GM18870 (cell line): ENCODE data around the gene KRTAP6-1.

Experiments used
- ATAC-seq: cut with Tn5 transposase; IDR thresholded peaks from one replicate; pipeline ENCODE4 v1.9.1; 2021; ENCODE audit warnings: moderate library complexity; ENCODE audit not compliant: unreplicated experiment

KRTAP6-1 gene, protein sequence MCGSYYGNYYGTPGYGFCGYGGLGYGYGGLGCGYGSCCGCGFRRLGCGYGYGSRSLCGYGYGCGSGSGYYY

GRCh38 chr21:30613836-30614235, at the start of gene KRTAP6-1:
KRTAP6-1 (minus strand) TSS chr21:30613930; CDS start chr21:30613904, 26 bp downstream.
- no peak for ATAC-seq

GRCh38 chr21:30652891-30653290, 39.2 kb upstream of the KRTAP6-1 start:
- no peak for ATAC-seq

DNA sequence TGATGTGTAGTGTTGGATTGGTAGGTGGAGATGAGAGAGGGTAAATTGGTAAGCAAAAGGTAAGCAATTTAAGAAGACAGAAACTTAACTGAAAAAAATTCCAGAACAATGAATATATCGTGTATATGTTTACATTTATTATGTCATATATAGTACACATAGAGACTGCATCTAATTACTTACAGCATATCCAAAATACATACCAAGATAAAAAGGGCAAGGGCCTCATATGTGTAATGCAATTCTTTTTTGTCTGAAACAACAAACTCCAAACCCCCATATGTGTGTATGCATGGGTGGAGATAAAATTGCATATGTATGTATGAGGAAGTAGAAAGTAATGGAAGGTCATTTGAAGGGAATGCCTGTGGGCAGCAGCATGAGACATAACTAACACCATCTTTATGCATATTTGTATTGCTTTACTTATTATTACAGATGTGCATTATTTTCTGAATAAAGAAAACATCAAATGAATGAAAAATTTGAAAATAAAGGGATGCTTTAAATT, 33.2 kb upstream of the KRTAP6-1 start:
- ATAC-seq, result no peak

DNA sequence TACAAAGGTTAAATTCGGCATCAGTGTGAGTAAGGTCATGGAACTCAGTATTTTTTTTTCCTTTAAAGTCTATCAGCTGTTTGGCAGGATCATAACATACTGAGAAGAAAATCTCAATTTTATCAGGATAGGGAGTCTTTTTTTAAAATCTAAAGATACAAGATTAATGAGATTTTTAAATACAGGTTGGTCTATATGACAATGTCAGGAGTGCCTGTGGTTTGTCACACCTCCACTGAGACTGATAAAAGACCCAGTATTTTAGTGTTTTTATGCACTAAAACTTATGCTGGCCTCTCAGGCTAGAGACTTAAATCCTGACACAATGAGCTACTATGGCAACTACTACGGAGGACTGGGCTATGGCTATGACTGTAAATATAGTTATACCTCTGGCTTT, 28.8 kb upstream of the KRTAP6-1 start, which contains the start of gene KRTAP20-3:
KRTAP20-3 (plus strand) TSS at position 301 of the 400 bp plus-strand sequence.
- ATAC-seq, result no peak

DNA sequence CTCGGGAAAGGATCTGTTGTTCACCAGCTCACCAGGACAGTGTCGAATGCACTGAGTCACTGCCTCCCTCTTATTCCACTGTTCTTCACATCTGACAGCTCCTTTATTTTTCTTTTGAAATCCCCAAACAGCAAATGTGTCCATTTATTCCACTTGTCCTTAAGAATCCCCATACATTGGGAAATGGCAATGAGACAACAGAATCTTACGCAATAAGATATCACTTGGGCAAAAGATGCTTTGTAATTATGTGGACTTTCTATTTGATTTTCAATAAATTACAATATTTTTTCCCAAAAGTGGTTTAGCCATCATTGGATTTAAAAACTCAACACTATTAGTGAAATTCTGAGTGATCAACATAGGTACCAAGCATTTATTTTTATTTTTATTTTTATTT, 25.0 kb upstream of the KRTAP6-1 start:
- no peak for ATAC-seq

DNA sequence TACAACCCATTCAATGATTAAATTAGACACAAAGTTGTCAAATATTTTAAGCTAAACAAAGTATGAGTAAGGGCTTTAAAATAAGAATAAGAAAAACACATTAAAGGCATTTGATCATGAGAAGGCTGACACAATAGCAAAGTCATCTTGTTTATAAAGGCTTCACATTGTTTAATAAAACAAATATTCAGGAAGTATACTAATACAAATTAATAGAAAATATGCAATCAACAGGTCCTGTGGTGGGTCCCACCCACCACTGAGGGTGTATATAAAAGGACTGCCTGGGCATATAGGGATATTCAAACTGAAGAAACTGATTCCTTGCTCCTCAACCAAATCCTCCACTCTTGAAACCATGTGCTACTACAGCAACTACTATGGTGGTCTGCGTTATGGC, 21.2 kb upstream of the KRTAP6-1 start, which contains the start of gene KRTAP20-2:
KRTAP20-2 (plus strand) TSS at position 301 of the 400 bp plus-strand sequence; CDS start at position 359, 58 bp downstream.
- no peak for ATAC-seq

DNA sequence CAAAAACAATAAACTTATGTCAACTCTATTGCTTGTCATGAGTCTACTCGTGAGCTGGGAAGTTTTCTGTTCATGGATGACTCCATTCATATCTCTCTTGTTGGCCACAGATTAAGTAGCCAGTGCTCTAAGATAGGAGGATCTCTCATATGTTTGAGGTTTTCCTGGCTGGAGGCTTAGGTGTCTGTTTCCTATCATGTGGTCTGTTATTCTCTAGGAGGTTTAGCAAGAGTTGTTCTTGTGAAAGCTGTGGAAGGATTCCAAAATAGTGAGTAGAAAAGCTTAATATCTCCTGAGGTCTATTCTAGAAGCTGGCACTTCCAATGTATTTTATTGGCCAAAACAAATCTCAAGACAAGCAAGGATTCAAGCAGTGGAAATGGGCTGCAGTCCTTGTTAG, 15.5 kb upstream of the KRTAP6-1 start:
- ATAC-seq, result no peak

DNA sequence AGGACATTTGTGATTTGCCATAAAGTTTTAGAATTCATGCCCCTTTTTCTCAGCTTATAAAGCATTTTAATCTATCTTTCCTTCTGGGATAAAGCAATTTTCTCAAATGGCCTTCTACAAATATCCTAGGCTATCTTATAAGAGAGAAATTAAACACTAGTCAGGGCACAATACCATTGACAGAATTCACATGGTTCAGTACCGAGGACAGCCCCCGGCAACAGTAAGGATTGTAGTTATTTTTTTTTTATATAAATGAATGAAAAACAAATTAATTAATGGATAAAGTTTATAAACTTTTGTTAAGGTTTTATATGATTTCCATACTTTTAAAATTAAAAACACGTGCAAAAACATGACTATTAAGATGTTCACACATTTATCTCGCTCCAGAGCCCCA, 14.4 kb upstream of the KRTAP6-1 start:
- ATAC-seq, result no peak

DNA sequence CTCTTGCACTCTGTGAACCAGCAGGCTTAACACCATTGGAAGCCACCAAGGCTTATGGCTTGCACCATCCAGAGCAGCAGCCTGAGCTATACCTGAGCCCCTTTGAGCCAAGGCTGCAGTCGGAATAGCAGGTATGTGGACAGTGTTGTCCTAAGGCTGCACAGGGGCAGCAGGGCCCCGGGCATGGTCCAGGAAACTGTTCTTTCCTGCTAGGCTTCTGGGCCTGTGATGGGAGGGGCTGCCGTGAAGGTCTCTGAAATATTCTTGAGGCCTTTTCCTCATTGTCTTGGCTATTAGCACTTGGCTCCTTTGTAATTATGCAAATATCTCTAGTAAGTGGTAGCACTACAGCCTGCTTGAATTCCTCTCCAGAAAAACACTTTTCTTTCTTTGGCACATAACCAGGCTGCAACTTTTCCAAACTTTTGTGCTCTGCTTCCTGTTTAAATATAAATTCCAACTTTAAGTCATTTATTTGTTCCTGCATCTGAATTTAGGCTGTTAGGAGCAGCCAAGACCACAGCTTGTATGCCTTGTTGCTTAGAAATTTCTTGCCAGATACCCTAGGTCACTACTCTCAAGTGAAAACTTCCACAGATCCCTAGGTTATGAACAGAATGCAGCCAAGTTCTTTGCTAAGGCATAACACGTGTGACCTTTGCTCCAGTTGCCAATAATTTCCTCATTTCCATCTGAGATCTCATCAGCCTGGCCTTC, 11.9 kb upstream of the KRTAP6-1 start:
- ATAC-seq, result no peak

DNA sequence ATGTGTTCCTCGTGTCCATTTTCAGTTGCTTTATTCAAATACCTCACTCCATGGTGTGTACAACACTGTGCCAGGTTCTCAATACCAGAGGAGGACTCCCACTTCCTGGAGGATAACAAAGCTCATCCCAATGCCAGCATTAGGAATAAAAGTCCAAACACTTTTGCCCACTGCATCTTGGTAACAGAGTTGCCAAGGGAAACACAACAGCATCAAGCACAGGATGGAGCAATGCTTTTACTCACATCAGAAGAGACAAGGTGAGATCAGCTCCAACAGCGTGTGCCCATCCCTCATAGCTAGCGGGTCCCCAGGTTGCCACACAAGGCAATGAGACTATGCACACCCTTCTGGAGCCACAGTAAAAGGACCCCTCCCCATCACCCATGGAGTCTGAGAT, 9.6 kb upstream of the KRTAP6-1 start:
- ATAC-seq, result no peak

DNA sequence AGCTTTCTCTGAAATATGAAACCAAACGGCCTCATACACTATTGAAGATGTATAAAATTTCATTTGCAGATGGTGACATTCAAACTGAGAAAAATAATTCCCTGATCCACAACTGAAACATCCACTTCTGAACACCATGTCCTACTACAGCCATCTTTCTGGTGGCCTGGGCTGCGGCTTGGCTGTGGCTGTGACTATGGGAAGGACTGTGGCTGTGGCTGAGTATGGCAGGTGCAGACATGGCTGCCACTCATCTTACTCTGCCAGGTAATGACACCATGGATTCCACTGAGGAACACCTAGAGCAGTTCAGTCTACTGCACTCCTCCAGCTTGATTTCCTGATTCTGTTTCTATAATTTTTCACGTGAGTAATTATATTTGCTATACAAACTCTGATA, 6.8 kb upstream of the KRTAP6-1 start, which contains the start of gene KRTAP20-4:
KRTAP20-4 (plus strand) TSS at position 106 of the 400 bp plus-strand sequence.
- no peak for ATAC-seq

GRCh38 chr21:30620080-30620479, 6.3 kb upstream of the KRTAP6-1 start:
- no peak for ATAC-seq

DNA sequence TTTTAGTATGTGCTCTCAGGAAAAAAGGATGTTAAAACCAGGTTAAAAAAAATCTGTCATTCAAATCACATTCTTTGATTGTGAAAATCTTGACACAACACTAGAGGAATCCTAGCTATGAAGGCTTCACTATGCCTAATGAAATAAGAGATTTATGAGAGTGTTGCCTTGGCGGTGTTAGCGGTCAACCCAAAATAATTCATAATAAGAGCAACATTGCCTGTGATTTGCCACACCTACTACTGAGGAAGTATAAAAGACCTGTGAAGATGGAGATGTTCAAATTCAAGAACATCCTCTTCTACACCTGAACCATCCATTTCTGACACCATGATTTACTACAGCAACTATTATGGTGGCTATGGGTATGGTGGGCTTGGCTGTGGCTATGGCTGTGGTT, 2.4 kb upstream of the KRTAP6-1 start, which contains the start of gene KRTAP20-1:
KRTAP20-1 (plus strand) TSS at position 301 of the 400 bp plus-strand sequence; CDS start at position 331, 30 bp downstream.
- ATAC-seq, result no peak

- no peak for ATAC-seq
Measured at GRCh38 chr21:30615199-30615598, 1.5 kb upstream of the KRTAP6-1 start.

DNA sequence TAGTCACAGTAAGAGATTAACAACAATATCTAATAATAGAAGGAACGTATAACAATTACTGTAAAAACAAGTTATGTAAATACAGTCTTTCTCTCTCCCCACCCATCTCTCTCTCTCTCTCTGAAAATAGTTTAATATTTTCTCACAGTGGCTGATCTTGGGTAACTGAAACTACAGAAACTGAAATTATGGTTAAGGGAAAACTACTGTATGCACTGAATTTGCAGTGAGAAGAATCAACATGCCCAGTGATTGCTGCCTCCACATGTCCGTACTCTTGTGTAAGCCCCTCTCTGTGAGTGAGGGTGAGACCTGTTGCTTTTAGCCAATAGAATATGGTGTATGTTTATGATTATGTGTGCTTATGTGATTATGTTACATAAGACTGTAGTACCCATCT, 1.6 kb downstream of the KRTAP6-1 start:
- no peak for ATAC-seq

GRCh38 chr21:30605968-30606367, 7.8 kb downstream of the KRTAP6-1 start:
- ATAC-seq, result no peak

DNA sequence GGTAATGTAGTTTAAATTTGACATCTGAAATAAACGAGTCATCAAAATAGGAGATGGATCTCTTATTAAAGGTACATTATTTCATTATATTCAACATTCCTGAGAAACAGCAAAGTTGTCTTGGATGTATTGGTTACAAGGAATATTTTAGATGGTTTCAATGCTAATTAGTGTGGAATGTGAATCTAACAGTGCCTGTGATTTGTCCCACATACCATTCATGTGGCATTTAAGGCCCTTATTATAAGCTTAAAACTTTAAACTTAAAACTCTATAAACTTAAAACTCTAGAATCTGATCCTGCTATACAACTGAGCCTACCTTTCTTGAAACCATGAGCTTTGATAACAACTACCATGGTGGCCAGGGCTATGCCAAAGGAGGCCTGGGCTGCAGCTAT, 12.9 kb downstream of the KRTAP6-1 start, which contains the start of gene KRTAP22-1:
KRTAP22-1 (plus strand) TSS at position 301 of the 400 bp plus-strand sequence.
- no peak for ATAC-seq

GRCh38 chr21:30598802-30599201, 14.9 kb downstream of the KRTAP6-1 start, which contains the start of gene KRTAP6-2:
KRTAP6-2 (minus strand) TSS chr21:30598902; CDS start chr21:30598874, 28 bp downstream.
- ATAC-seq, result no peak

GRCh38 chr21:30592140-30592539, 21.6 kb downstream of the KRTAP6-1 start, which contains the start of gene KRTAP6-3:
KRTAP6-3 (plus strand) TSS chr21:30592440; CDS start chr21:30592446, 6 bp downstream.
- no peak for ATAC-seq

- no peak for ATAC-seq
Measured at GRCh38 chr21:30590297-30590696, 23.4 kb downstream of the KRTAP6-1 start, which contains the start of gene KRTAP22-2. KRTAP22-2 (minus strand) TSS chr21:30590397.

GRCh38 chr21:30582870-30583269, 30.9 kb downstream of the KRTAP6-1 start:
- no peak for ATAC-seq

GRCh38 chr21:30580132-30580531, 33.6 kb downstream of the KRTAP6-1 start:
- no peak for ATAC-seq
